HG03097 (cell line): ENCODE data around the gene MSMP.

ENCODE experiments used
- ATAC-seq: cut with Tn5 transposase; IDR thresholded peaks from one replicate; pipeline ENCODE4 v1.9.1; 2021; ENCODE audit not compliant: unreplicated experiment, low FRiP score

The MSMP gene

GRCh38 chr9:35746583-35746982 lies 7.5 kb downstream of the MSMP start:
- ATAC-seq = no peak

DNA sequence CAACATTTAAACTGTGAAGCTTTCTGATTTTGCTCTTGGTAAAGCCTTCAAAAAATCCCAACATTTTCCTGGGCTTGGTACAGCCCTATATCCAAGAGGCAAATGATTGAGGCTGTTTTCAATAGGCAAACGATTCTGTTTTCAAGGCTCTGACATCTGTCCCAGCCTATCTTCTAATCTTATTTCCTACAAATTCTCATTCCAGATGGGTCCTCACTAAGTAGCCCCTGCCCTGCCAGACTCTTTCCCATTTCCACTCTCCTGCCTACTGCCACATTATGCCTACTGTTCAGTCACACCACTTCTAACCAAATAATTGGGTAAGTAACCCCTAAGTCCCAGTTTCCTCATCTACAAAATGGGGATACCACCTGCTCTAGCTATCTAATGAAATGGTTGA lies 8.5 kb downstream of the MSMP start:
- ATAC-seq = no peak

- no peak for ATAC-seq
Observed at GRCh38 chr9:35743880-35744518, 10.1 kb downstream of the MSMP start.

GRCh38 chr9:35743452-35743851 lies 10.6 kb downstream of the MSMP start:
- ATAC-seq = no peak

- no peak for ATAC-seq
Observed at GRCh38 chr9:35741740-35742139, 12.3 kb downstream of the MSMP start.

DNA sequence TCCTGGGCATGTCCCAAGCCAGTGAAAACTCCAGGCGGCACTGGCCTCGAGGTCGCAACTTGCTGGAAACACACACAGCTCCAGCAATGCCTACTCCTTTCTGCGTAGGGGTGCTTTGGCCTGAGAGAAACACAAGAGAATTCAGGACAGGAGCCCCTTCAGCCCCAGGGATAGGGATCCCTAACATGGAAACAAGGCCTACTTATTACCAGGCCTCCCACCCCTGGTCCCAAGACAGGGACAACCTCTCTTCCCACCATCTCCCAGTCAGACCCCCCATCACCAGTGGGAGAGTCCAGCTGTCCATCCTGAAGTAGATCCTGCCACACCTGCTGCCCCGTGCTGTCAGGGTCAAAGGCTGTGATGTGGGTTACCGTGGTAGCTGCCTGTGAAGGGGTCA lies 13.8 kb downstream of the MSMP start:
- ATAC-seq = no peak

- no peak for ATAC-seq
Observed at GRCh38 chr9:35738924-35739323, 15.2 kb downstream of the MSMP start.

GRCh38 chr9:35738186-35738585 lies 15.9 kb downstream of the MSMP start:
- no peak for ATAC-seq

- ATAC-seq = no peak
Observed at GRCh38 chr9:35737143-35737542, 16.9 kb downstream of the MSMP start.

DNA sequence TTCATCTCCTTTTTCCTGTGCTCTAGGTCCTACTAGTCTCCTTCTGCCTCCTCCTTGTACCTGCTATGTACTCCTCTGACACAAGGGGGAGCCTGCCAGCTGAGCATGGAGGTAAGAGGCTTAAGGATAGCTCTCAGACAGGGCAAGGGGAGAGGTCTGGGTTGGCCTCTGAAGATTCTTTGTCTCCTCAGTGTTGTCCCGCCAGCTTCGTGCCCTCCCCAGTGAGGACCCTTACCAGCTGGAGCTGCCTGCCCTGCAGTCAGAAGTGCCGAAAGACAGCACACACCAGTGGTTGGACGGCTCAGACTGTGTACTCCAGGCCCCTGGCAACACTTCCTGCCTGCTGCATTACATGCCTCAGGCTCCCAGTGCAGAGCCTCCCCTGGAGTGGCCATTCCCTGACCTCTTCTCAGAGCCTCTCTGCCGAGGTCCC lies 17.9 kb downstream of the MSMP start:
- ATAC-seq = no peak

DNA sequence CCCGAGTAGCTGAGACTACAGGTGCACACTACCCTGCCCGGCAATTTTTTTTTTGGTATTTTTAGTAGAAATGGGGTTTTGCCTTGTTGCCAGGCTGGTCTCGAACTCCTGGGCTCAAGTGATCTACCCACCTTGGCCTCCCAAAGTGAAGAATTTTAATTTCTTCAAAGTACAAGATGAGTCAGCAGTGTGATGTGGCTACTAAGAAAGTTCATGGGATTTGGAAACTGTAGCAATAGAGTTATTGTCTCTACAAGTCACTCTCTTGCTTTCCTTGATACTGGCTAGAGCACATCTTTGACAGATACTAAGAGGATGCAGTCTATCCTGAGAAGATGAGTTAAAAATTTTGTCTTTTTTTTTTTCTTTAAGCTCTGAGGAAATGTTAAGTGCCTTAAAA lies 20.0 kb downstream of the MSMP start:
- no peak for ATAC-seq

DNA sequence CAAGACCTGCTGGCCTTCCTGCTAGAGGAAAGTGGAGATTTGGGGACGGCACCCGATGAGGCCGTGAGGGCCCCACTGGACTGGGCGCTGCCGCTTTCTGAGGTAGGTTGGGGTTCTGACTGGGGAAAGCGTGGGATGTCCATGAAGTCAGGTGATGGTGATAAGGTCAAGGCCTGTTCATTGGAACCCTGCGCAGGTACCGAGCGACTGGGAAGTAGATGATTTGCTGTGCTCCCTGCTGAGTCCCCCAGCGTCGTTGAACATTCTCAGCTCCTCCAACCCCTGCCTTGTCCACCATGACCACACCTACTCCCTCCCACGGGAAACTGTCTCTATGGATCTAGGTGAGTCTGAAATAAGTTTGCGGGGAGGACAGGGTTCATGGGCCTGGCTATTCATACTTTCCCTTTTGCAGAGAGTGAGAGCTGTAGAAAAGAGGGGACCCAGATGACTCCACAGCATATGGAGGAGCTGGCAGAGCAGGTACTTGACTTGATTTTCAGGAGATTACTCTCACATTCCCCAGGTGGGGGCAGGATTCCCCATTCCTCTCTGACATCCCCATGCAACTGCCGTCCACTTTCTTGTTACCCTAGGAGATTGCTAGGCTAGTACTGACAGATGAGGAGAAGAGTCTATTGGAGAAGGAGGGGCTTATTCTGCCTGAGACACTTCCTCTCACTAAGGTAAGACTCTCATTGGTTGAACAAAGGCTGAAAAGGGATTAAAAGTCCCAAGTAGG lies 21.1 kb downstream of the MSMP start:
- ATAC-seq = peak; percentile 1

- peak; percentile 74 for ATAC-seq
Observed at GRCh38 chr9:35732185-35732799, 21.8 kb downstream of the MSMP start, which contains the start of the genes CREB3 and TLN1. TSS of gene CREB3 (plus strand) at chr9:35732666. CDS start at chr9:35732773, 107 bp downstream. TSS of gene TLN1 (minus strand) at chr9:35732195. CDS start at chr9:35725694, 6,501 bp downstream.

- no peak for ATAC-seq
Observed at GRCh38 chr9:35731415-35732184, 22.5 kb downstream of the MSMP start.

DNA sequence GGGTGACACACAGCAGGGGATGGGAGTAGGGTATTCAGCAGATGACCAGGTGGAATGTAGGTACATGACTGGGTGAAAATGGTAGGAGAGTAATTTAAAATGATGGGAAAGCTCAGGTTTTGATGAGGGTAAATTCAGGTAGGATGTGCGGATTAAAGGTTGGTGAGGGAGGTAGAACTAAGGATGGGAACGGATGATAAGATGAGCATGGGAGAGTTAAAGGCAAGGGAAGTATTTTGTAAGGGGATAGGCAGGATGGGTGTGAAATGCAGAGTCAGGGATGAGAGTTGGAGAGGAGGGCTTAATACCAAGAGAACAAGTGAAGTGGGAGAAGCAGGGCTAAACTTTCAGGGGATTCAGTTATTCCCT lies 23.6 kb downstream of the MSMP start:
- no peak for ATAC-seq

GRCh38 chr9:35729700-35730485 lies 24.2 kb downstream of the MSMP start:
- ATAC-seq = no peak

DNA sequence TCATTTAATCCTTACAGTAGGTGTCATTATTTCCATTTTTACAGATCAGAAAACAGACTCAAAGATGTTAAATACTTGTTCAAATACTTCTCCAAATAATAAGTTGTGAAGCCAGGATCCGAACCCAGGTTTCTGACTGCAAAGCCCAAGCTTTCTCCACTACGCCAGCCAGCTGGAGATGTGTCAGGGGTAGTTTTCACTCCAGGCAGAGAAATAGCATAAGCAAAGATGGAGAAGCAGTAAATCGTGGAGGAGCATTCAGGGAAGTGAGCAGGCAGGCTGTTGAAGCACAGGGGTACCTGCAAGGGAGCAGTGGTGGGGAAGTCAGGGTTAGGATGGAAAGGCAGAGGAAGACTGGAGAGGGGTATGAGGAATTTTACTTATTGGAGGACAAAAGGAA lies 25.0 kb downstream of the MSMP start:
- no peak for ATAC-seq

- no peak for ATAC-seq
Observed at GRCh38 chr9:35728041-35728971, 25.8 kb downstream of the MSMP start.

DNA sequence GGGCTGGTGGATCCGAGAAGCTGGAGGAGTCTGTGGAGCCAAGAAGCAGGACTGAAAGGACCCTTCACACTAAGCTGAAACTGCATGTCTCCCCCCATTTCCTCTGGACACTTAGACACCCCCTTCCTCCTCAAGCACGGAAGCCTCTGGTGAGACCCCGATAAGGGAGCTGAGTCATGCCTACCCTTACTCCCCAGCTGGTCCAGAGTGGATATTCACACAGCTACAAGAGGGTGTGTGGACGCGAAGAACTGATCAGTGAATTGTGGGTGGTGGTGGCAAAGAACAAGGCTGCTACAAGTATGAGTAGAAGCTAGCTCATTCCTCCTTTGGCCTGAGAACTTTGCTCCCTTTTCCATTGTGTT lies 26.4 kb downstream of the MSMP start:
- ATAC-seq = no peak
